SHP77 treated with DMSO at 0.1 percent for 48 hours (cell line): Measurements from ENCODE around the gene RTL10.

Experiments
- DNase-seq: peaks from one replicate; lab custom pipeline; 2025; lab: John Stamatoyannopoulos, UW

RTL10 gene

DNA sequence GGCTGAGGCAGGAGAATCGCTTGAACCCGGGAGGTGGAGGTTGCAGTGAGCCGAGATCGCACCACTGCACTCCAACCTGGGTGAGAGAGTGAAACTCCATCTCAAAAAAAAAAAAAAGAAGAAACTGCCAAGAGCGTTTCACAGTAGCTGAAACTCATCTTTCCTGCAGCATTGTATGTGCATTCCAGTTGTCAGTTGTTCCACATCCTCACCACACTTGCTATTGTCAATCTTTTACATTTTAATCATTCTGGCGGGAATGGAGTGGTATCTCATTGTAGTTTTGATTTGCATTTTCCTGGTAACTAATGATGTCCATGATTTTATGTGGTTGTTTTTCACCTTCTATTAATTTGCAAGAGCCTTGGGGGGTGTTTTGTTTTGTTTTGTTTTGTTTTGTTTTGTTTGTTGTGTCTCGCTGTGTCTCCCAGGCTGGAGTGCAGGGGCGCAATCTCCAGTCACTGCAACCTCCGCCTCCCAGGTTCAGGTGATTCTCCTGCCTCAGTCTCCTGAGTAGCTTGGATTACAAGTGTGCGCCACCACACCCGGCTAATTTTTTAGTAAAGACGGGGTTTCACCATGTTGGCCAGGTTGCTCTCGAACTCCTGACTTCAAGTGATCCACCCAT, 8.1 kb upstream of the RTL10 start:
- DNase-seq, result no peak

DNA sequence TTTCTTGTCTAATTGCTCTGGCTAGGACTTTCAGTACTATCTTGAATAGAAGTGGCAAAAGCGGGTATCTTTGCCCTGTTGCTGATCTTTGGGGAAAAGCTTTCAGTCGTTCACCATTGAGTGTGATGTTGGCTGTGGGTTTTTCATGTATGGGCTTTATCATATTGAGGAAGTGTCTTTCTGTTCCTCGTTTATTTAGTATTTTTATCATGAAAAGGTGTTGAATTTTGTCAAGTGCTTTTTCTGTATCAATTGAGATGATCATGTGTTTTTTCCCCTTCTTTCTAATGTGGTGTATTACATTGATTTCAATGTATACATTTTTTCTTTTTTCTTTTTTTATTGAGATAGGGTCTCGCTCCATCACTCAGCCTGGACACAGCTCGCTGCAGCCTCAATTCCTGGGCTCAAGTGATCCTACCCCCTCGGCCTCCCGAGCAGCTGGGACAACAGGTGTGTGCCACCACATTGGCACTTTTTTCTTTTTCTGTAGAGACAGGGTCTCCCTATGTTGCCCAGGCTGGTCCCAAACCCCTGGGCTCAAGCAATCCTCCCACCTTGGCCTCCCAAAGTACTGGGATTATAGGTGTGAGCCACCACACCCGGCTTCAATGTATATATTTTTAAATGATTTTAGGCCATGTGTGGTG, 5.3 kb upstream of the RTL10 start:
- no peak for DNase-seq

DNA sequence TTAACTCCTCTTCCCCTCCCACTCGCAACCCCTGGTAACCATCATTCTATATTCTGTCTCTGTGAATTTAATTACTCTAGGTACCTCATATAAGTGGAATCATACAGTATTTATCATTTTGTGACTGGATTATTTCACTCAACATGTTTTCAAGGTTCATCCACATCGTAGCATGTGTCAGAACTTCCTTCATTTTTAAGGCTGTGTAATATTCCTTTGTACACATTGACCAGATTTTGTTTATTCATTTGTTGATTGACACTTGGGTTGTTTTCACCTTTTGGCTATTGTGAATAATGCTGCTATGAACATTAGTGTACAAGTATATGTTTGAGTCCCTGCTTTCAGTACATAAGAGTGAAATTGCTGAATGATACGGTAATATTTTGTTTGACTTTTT, 2.7 kb upstream of the RTL10 start:
- DNase-seq, result no peak

DNA sequence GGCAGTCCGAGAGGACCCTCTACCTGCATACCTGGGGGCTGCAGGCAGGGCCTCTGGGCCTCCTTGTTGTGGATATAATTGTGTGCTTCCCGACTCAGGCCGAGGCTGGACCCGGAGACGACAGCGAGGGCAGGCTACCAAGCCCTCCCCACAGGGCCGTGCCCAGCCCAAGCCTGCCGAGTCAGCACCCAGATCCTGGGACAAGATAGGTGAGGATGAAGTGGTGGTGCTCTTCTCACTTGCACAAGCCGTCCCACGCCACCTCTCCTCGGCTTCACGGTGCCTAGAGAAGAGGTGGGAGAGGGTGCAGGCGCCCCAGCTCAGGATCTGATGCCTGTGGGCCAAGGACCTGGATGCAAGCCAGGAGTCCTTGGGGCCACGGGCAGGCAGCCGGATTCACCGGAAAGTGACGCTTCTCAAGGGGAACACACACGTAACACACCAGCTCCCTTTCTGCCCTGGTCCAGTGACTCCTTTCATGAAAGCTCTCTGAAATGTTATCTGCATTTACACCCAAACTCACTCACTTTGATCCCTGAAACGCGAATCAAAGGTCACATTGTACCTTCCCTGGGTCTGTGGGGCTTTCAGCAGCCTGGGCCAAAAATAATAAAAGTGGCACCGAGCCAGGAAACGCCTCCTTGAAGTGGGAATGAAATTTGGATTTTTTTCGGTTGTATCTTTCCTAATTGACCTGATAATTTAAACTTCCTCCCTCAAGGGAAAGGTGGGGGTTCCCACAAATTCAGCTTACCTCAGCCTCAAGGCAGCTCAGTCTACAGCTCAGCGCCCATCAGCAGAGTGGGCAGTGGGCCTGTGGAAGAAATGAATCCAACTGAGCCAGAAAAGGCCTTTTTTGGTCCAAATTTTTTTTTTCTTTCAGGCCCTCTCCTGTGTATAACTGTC, 1.1 kb upstream of the RTL10 start:
- DNase-seq, result peak; percentile 56

DNA sequence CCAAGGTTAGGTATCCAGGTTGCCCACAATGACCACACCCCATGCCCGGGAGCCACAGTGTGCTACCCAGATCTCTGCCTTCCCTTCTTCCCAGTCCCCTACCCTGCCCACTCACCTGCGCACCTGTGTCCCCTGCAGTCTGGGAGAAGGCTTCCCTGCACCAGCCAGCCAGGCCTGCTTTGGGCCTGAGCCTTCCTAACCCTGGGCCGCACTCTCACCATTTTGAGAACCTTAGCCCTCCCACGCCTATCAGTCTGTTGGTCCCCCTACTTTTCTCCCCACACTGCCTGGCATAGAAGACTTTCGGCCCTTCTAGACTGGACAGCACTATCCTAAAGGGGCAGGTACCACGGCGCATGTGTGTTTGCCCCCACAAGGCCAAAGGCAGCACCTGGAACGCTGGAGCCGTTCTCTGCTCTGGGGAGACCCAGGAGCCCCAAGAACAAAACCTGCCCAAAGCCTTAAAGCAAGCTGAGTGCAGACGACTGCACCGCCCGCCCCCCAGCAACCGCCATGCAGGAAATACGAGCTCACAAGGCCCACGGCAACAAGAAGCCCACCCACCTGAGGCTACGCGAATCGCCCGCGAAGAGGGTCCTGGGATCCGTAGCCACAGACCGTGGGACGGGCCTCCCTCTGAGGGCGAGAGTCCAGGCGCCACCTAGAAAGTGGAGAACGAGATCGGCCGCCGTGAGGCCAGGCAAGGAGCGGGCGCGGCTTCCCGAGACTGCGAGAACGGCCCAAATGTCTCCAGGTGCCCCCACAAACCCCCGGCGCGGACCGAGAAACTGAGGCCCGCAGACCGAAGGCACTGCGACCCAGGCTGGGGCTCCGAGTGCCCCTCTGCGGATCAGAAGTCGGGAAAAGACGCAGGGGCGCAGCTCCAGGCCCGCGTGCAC, 546 bp downstream of the RTL10 start:
- DNase-seq, result peak; percentile 53

DNA sequence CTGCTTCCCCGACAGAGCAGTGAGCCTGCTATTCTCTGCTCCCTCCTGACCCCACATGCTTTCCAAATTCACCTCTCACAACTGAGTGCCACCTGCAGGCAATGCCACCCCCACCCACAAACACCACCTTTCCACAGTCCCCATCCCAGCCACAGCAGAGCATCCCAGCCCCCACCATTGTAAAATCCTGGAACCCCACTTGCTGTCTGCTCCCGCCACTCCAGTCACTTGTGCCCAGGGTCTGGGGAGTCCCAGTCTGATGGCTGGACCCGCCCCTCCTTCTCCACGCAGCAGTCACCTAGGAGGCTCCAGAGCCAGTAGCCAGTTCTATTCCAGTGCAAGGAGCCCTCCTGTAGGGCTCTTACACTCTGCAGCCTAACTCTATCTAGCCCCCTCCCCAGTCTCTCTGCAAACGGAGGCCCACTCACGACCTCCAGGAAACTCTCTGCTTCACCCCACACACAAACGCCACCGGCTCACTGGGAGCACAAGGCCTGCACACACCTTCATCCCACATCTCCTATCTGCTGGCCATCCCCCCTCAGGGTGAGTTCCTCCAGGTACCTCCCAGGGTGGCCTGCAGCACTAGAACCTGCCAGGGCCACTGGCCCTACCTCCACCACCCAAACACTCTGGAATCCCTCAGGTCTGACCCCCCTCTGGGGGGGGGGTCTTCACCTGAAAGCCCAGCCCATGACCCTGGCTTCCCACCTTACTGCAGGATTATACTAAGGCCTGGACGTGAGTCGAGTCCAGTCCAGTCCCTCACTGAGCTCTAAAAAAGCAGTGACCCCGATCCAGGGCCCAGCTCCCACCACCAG, 1.4 kb downstream of the RTL10 start:
- DNase-seq, result no peak

DNA sequence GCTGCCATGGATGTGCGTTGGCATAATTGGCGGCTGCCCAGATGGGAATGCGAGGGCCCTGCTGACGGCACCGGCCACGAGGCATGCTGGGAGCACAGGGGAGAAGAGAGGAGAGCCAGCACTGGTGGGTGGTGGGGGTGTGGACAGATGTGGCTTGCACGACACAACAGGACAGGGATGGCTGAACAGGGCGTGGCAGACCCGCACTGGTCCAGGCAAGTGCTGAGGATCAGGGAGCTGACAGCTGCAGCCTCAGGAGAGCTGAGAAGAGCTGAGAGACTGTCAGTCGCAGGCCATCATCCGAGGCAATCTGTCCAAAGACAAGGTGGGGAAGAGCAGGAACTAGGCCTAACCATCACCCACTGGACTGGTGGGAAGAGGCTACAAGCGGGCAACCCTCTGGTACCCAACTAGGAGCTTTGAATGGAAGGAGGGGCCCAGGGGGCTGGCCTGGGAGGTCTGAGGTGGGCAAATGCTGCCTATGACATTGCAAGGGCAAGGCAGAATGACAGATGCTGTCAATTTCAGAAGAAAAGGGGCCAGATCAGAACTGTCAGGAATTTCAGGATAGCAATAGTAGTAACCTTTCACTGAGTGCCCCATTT, 2.4 kb downstream of the RTL10 start:
- DNase-seq, result no peak

DNA sequence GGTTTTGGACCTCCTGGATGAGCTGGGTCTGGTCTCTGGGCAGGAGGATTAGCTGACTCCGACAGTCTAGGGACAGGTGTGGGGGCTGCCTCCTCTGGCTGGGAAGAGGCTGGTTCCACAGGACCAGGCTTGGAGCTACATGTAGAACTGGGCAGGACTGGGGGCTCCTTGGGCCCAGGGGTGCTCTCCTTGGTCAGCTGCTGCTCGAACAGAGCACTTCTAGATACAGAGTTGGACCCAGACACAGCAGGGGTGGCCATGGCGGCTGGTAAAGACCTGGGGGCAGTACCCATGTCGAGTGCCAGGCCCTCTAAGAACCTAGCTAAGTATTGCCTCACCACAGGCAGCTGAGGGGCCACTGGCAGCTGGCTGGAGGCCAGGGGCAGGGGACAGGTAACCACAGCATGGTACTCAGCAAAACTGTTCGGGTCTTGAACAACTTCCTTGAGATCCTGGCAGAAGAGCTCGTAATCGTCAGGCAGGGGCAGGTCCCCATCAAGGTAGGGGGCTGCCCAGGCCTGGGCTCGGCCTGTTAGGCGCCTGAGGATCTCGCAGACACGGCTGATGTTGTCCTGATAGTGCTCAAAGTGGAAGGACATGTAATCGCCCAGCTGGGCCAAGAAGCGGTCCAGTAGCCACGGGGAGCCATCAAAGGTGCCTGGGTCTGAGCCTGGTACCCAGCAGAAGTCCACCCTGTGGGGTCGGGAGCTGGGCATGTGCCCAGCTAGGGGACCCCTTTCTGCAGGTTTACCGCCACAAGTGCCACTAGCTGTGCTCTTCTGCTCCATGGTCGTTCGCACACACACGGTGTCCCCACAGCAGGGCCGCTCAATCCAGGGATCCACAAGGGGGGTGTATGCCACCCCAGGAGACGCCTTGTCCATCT, 3.1 kb downstream of the RTL10 start:
- no peak for DNase-seq

DNA sequence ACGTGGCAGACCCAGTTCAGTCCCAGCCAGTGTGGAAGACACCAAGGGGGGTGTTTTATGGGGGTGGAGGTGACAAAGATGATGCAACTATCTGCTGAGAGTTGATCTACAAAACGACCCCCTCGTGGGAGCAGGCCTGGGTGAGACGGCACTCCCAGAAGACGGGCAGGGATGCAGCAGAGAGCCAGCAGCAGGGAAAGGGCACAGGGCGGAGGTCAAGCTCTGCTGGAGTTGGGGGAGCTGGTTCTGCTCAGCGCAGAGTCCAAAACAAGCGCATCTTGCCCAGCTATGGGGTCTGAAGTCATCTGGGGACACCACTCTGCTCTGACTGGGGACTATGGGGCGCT, 3.9 kb downstream of the RTL10 start:
- no peak for DNase-seq

DNA sequence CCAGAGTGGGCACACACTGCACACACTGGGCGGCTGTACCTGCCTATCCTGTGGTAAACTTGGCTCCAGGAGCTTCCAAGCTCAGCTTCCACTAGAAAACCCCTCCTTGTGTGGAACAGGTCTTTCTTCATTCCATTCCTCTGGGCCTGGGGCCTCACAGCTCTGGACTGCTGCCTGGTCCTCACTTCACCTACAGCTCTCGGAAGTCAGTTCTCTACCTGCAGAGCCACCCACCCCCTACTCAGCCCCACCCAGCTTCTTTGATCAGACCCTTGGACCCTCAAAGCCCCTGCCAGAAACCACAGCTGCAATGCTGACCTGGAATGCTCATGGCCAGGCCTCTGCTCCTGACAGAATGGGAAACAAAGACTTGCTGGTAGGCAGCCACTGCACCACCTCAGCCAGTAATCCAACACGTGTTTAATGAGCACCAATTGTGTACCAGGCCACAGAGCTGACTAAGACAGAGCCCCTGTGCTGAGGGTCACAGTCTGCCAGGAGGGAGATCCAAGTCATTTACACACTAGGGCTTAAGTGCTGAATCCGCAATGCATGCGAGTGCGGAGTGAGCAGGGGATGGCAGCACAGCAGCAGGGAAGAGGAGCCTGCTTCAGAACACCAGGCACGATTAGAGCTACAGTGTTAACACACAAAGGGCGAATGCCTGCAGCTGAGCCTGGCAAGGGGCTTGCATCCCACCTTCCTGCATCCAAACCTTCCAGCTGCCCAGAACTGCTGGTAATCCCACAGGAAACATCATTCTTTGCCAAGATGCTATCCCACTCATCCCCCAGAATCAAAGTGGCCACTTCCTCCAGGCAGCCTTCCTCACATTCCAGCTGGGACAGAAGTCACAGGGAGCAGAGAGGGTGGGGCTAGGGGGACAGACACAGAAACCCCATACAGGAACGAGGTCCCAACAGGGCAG, 4.6 kb downstream of the RTL10 start:
- no peak for DNase-seq

DNA sequence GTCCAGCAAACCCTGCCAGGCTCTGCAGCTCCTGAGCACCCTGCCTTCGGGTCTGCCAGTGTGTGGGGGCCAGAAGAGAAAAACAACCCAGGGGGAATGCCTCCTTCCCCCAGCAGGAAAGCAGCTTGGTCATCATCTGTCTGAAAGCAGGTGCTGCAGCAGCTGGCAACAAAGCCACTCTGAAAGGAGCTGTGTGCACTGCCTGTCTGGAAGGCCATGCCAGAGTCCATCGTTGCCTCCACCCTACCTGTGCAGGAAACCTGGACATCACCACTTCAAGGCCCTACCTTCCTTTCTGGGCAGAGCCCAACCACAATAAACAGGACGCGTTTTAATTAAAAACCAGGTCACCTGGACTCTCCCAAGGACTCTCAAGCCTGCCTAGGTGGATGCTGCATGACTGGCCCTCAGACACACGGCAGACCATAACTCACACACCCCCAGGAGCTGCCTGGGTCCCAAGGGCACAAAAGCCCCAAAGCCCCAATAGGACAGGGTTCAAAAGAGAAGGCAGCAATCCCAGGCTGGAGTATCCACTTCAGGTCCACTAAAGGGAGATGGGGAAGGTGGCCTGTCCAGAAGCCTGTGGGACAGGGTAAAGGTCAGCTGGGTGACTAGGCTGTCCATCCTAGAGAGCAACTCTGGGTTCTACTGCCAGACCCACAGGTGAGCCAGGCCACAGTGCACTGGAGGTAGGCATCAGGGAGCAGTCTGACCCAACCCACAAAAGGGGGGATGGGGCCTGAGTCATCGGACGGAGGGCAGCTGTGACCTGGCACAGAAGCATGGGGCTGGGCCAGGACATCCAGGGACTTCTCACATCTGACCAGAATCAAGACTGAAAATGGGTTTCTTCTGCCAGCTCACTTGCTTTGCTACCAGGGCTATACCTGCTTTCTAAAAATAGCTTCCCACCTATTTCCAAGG, 6.1 kb downstream of the RTL10 start:
- DNase-seq, result no peak

DNA sequence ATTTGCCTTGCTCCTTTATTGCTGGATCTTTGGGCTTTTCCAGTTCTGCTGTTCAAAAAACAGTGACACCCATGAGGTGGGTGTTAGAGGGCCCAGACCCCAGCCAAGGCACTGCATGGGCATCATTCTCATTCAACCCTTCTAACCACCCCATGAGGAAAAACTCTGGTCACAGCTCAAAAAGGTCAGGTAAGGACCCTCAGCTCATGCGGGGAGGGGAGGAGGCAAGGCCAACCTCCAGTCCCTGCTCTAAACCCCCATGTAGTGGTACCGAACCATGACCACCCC, 7.4 kb downstream of the RTL10 start:
- DNase-seq, result no peak

DNA sequence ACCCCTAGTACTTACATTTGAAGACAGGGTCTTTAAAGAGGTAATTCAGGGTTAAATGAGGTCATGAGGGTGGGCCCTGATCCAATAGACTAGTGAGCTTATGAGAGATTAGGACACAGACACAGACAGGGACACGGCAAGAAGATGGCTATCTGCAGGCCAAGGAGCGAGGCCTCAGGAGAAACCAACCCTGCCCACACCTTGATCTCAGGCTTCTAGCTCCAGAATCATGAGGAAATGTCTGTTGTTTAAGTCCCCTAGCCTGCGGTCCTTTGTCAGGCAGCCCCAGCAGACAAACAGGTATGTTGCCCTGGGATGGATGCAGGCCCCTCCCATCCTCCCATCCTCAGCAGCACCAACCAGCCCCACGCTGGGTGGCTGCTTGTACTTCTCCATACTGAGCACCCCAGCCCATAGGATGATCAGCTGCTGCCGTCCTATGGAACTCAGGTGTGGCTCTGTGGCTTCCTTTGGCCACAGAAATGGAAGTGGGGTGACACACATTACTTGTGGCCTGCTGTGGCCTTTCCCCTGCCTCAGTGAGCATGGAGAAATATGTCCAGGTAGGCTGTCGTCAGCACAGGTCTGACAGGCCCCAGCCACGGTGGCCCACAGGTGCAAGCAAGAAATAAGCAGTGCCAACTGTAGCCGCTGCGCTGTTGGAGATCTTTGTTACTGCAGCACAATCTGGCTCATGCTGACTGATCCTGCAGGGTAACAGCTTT, 7.9 kb downstream of the RTL10 start:
- DNase-seq, result no peak

DNA sequence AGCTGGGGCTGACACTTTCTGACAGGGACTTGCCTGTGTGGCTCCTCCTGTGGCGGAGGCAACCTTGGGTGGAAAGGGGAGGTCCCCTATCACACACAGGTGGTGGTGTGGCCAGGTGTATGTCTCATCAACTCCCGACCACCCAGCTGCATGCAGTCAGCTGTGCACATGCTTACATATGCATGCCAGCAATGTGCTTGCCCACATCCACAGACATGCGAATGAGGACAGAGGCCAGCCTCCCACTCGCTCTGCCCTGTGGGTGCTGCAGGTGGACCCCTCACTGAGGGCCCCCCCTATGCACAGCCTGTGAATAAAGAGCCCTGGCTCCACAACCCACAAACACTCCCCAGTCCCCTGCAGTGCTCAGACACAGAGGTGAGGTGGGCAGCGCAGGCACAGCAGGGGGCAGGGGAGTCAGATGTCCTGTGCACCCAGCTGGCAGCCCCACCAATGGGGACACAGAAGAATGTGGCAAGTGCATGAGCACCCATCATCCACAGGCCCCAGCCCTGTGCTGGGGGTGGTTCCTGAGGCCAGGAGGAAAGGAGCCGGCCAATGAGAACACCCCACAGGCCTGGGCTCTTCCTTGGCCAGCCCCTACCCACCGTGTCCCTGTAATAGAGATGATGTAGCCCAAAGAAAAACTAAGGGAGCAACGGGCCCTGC, 9.5 kb downstream of the RTL10 start:
- DNase-seq, result no peak

DNA sequence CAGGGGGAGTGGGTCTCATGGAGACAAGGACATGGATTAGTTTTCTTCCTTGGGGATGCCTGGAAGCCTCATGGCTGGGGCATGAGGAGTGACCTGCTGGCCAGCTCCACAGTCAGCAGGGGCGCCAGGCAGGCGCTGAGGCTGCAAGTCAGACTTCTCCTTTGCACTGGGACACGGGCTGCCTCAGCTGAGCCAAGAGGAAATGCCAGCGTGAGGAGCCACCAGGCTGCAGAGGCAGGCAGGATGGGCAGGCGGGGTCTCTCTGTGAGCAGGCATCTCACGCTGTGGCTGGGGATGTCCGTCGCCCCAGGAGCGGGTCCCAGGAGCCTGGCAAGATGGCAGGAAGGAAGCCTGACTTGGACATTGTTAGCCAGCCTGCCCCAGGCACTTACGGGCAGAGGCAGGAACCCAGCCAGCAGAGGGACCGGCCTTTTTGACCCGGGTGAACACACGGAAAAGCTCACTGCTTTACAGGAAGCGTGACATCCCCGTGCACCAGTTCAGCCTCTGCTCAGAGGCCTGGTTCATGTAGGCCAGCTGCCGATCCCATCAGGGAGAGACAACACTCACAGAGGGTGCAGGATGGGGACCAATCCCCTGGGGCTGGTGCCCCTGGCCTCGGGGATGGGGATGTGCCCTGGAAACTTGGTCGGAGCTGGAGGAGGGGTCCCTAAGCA, 10.2 kb downstream of the RTL10 start:
- DNase-seq, result no peak

DNA sequence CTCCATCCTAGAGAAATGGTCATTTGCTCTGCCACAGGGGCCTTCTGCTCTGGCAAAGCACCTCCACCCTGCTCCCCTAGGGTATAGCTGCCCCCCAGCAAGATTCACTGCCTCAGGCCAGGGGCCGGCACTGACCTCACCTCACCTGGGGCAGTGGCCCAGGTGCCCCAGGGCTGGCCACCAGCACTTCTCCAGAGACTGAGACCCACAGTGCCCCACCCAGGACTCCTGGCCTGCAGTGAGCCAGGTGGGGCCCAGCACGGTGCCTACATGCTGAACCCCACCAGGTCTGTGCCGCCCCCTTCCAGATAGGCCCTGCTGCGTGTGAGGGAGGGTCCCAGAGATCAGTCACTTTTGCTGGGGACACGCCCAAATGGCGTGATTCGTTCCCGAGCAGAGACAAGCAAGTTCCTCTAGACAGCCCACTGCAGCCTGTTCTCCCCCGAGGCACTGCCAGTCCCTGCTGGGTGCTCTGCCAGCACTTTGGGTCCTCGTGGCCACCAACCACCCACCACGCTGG, 10.8 kb downstream of the RTL10 start:
- DNase-seq, result no peak
